GM21619 (cell line): ENCODE data around the gene EHHADH.
"Not testable (repeated sequence)": the region's sequence is repeated elsewhere in the genome, so short reads cannot be mapped to it uniquely, and the experiment has no call there.

ENCODE experiments used
- ATAC-seq: cut with Tn5 transposase; IDR thresholded peaks from one replicate; pipeline ENCODE4 v1.9.1; 2021; ENCODE audit not compliant: unreplicated experiment

EHHADH gene

GRCh38 chr3:185253133-185253532 lies 716 bp downstream of the EHHADH start:
- not testable (repeated sequence) for ATAC-seq

DNA sequence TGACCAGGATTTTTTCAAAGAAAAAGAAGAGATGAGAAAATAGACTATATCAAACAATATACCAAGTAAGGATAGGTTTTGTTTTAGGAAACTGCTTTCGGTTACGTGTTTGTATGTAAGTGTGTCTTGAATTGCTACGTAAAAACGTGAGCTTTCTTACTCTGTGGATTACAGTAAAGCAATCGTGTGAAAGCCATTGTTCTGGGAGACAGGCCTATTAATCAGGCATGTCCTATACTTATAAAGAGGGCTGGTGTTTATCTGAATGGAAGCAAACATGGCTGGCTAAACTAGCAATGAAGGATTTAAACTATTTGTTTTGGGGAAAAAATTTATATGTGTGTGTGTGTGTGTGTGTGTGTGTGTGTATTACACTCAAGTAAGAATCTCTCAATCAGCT lies 2.6 kb downstream of the EHHADH start:
- no peak for ATAC-seq

GRCh38 chr3:185250653-185251052 lies 3.2 kb downstream of the EHHADH start:
- ATAC-seq = no peak

DNA sequence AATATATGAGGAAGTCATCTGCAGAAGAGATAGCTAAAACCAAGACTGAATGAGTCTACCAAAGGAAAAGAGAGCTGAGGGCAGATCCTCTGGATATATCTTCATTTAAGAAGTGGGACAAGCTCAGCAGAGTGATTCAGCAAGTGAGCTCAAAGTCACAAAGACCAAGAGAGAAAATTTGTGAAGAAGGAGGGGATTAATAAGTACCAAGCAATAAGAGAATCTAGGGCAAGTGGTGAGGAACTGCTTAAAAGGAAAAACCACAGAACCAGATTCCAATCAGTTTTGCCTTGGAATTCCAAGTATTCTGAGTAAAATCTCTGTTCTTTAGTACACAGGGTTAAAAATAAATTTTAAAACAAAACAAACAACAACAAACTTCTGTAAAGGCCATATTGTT lies 3.6 kb downstream of the EHHADH start:
- no peak for ATAC-seq

- no peak for ATAC-seq
Observed at GRCh38 chr3:185242642-185243041, 11.2 kb downstream of the EHHADH start.

- no peak for ATAC-seq
Observed at GRCh38 chr3:185236969-185237368, 16.9 kb downstream of the EHHADH start.

DNA sequence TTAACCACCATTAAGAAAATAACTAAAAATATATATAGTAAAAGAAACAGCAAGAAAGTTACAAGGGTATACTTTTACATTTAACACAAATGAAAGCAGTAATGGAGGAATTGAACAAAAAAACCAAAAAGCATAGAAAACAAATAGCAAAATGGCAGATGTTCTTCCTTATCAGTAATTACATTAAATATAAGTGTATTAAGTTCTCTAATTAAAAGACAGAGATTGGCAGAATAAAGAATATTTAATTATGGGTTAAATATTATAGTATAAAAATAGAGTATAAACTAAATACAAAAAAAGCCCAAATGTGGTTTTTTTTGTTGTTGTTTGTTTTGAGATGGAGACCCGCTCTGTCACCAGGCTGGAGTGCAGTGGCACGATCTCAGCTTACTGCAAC lies 20.5 kb downstream of the EHHADH start:
- ATAC-seq = no peak

GRCh38 chr3:185226526-185226925 lies 27.3 kb downstream of the EHHADH start:
- ATAC-seq = not testable (repeated sequence)

GRCh38 chr3:185225523-185225922 lies 28.3 kb downstream of the EHHADH start:
- no peak for ATAC-seq

DNA sequence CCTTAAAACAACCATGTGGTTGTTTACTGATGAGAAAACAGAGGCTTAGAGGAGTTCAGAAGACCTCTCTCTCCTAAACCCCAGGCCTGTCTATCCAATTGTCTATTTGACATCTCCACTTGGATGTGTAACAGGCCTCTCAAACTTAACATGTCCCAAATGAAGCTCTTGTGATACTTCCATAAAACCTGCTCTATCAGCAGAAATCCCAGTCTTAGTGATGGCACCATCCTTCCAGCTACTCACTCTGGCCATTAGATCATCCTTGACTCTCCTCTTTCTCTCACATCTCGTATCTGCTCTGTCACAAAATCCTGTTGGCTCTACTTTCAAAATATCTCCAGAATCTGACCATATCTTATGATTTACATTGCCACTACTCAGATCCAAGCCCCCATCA lies 28.8 kb downstream of the EHHADH start:
- no peak for ATAC-seq

DNA sequence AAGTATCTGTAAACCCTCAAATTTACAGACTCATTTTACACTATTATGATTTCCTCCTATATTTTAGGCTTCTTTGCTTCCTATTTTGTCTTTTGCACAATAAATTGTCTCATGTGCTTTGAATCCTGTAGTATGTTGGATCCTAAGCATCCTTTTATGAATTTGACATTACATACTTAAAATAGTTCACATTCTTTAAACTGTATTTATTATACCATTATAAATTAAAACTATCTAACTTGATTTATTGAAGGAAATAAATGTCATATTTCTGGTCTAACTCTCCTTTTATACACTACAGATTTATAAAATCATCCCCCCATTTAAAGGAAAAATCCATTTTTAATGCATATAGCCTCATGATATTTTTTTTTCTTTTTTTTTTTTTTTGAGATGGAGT lies 32.6 kb downstream of the EHHADH start:
- no peak for ATAC-seq

- ATAC-seq = no peak
Observed at GRCh38 chr3:185216607-185216958, 37.3 kb downstream of the EHHADH start.

GRCh38 chr3:185215873-185216606 lies 37.8 kb downstream of the EHHADH start:
- no peak for ATAC-seq

- ATAC-seq = no peak
Observed at GRCh38 chr3:185212559-185212958, 41.3 kb downstream of the EHHADH start.

- no peak for ATAC-seq
Observed at GRCh38 chr3:185212086-185212485, 41.8 kb downstream of the EHHADH start.

GRCh38 chr3:185210621-185211142 lies 43.2 kb downstream of the EHHADH start:
- no peak for ATAC-seq

- ATAC-seq = no peak
Observed at GRCh38 chr3:185208823-185209222, 45.0 kb downstream of the EHHADH start.

DNA sequence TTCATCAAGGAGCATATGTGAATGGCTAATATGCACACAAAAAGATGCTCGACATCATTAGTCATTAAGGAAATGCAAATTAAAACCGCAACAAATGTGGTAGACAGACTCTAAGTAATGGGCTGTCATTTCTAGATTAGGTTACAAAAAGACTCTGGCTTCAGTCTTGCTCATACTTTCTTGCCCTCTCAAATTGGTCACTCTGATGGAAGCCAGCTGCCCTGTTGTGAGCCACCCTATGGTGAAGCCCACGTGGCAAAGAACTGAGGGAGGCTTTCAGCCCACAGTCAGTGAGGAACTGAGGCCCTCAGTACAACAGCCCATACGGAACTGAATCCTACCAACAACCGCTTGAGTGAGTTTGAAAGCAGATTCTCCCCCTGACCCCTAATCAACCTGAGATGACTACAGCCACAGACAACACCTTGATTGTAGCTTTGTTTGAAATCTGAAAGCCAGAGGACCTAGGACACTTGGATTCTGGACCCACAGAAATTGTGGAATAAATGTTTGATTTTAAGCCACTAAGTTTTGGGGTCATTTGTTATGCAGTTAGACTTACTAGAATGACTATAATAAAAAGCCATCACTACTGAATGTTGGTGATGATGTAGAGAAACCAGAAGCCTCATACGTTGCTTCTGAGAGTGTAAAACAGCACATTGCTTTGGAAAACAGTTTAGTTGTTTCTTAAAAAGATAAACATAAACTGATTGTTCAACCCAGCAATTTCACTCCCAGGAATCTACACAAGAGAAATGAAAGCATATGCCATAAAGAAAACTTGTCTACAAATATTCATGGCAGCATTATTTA lies 45.7 kb downstream of the EHHADH start:
- ATAC-seq = peak; percentile 96

DNA sequence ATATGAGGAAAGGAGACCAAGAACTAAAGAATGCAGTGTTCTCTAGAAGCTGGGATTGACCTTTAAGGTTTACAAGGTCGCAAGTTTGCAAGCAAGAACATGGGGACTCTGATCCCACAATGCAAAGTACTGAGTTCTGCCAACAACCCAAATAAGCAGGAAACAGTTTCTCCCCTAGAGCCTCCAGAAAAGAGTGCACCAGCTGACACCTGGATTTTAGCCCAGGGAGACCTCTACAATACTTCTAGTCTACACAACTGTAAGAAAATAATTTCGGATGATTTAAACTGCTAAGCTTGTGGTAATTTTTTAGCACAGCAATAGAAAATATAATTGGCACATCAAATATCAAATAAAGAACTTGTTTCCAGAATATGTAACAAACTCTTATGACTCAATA lies 46.4 kb downstream of the EHHADH start:
- no peak for ATAC-seq

GRCh38 chr3:185205865-185206264 lies 48.0 kb downstream of the EHHADH start:
- ATAC-seq = no peak

- no peak for ATAC-seq
Observed at GRCh38 chr3:185204894-185205293, 49.0 kb downstream of the EHHADH start.

GRCh38 chr3:185200639-185201038 lies 53.2 kb downstream of the EHHADH start:
- no peak for ATAC-seq
